ENCODE results near the gene ADORA2B.
"Not testable (repeated sequence)": the region's sequence is repeated elsewhere in the genome, so short reads cannot be mapped to it uniquely, and the experiment has no call there.

Gene ADORA2B

GRCh38 chr17:15935891-15936290, 9.0 kb upstream of the ADORA2B start:
- H3K9me3 Mint-ChIP-seq: no peaks in the 10 kb centered on the region
- TF ChIP-seq CTCF (IDR thresholded peaks at IDR 0.05; ENCODE audit: unreplicated experiment in 3 of 3): no peak
- H3K27me3 Mint-ChIP-seq (ENCODE audit: low read depth): peaks cover 3% of the 10 kb centered on the region
- no peak overlapping the region for H3K4me3 Mint-ChIP-seq
- no peak overlapping the region for H3K27ac Mint-ChIP-seq
- no peaks in the 10 kb centered on the region for H3K36me3 Mint-ChIP-seq (ENCODE audit: low read depth)
- H3K4me1 Mint-ChIP-seq: no peaks in the 10 kb centered on the region

GRCh38 chr17:15936481-15936880, 8.4 kb upstream of the ADORA2B start:
- not testable (repeated sequence) for H3K4me3 Mint-ChIP-seq

GRCh38 chr17:15941781-15942180, 3.1 kb upstream of the ADORA2B start:
- no peak for TF ChIP-seq CTCF (IDR thresholded peaks at IDR 0.05; ENCODE audit: unreplicated experiment in 3 of 3)
- Mint-ChIP-seq H3K9me3 (no peaks in the 10 kb centered on the region), H3K36me3 (ENCODE audit: low read depth) (no peaks in the 10 kb centered on the region), H3K27me3 (ENCODE audit: low read depth) (peaks cover 37% of the 10 kb centered on the region), H3K4me3 (no peak overlapping the region), H3K27ac (no peak overlapping the region), H3K4me1 (peaks cover 14% of the 10 kb centered on the region)

More at GRCh38 chr17:15936481-15936880, 8.4 kb upstream of the ADORA2B start:
- not testable (repeated sequence) for H3K27me3 Mint-ChIP-seq (ENCODE audit: low read depth); H3K4me1 Mint-ChIP-seq; H3K36me3 Mint-ChIP-seq (ENCODE audit: low read depth); H3K9me3 Mint-ChIP-seq; H3K27ac Mint-ChIP-seq

- Mint-ChIP-seq H3K27ac (no peak overlapping the region), H3K4me3 (no peak overlapping the region)
These were observed 2.6 kb upstream of the ADORA2B start for GRCh38 chr17:15942207-15942833.

GRCh38 chr17:15943971-15944758, 765 bp upstream of the ADORA2B start:
- no peaks in the 10 kb centered on the region for H3K9me3 Mint-ChIP-seq
- TF ChIP-seq CTCF (IDR thresholded peaks at IDR 0.05; ENCODE audit: unreplicated experiment in 3 of 3): no peak
- peak overlapping the region in 2 of 3 experiments; percentile 3 to 52 for H3K27ac Mint-ChIP-seq
- peaks cover 20% of the 10 kb centered on the region for H3K4me1 Mint-ChIP-seq
- H3K27me3 Mint-ChIP-seq (ENCODE audit: low read depth): peaks cover 43% of the 10 kb centered on the region
- no peaks in the 10 kb centered on the region for H3K36me3 Mint-ChIP-seq (ENCODE audit: low read depth)
- H3K4me3 Mint-ChIP-seq: peak overlapping the region; percentile 83 to 89 (median 88)

More at GRCh38 chr17:15942207-15942833, 2.6 kb upstream of the ADORA2B start:
- peaks cover 19% of the 10 kb centered on the region for H3K4me1 Mint-ChIP-seq
- peaks cover 41% of the 10 kb centered on the region for H3K27me3 Mint-ChIP-seq (ENCODE audit: low read depth)
- no peaks in the 10 kb centered on the region for H3K36me3 Mint-ChIP-seq (ENCODE audit: low read depth)
- no peaks in the 10 kb centered on the region for H3K9me3 Mint-ChIP-seq
- TF ChIP-seq CTCF (IDR thresholded peaks at IDR 0.05; ENCODE audit: unreplicated experiment in 3 of 3): no peak

- H3K4me3 Mint-ChIP-seq: peak overlapping the region; percentile 80 to 87 (median 84)
- TF ChIP-seq CTCF (IDR thresholded peaks at IDR 0.05; ENCODE audit: unreplicated experiment in 3 of 3): no peak
- H3K27me3 Mint-ChIP-seq (ENCODE audit: low read depth): peaks cover 50% of the 10 kb centered on the region
- no peaks in the 10 kb centered on the region for H3K9me3 Mint-ChIP-seq
- H3K4me1 Mint-ChIP-seq: peaks cover 25% of the 10 kb centered on the region
- no peaks in the 10 kb centered on the region for H3K36me3 Mint-ChIP-seq (ENCODE audit: low read depth)
- peak overlapping the region in 1 of 3 experiments; percentile 53 for H3K27ac Mint-ChIP-seq
These were observed 729 bp downstream of the ADORA2B start for GRCh38 chr17:15945527-15946191.
